ENCODE results near the gene COMMD4. TPM values are rescaled to one million over a fixed set of nuclear protein-coding genes. Genes with fewer than 3 reads are reported as not detected.

Gene COMMD4
- total RNA-seq, 1 experiment from 2014 or later, result 116 TPM

DNA sequence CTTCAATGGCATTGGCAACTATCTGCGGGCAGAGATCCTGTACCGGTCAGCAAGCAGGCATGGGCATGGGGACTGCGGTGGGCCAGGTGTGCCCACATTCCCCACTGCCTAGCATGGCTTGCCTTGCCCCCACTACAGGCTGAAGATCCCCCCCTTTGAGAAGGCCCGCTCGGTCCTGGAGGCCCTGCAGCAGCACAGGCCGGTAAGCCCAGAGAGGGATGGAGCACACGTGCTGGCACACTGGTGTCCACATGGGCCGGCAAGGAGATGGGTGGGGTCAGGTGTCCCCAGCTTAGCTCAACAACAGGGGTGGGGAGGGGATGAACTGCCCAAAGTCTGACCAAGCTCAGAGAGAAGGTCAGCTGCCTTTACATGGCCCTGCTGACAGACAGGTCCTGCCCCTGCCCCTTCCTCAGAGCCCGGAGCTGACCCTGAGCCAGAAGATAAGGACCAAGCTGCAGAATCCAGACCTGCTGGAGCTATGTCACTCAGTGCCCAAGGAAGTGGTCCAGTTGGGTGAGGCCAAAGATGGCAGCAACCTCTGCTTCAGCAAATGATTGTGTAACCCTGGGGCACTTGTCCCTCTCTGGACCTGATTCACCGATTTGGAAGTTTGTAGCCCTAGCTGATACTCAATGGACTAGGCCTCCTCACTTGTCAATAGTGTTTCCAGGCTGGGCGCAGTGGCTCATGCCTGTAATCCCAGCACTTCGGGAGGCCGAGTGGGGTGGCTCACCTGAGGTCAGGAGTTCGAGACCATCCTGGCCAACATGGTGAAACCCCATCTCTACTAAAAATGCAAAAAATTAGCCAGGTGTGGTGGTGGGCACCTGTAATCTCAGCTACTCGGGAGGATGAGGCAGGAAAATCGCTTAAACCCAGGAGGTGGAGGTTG is 16.6 kb downstream of the COMMD4 start:
- Histone ChIP-seq H3K9ac (ENCODE audit: low read length) (no peak overlapping the region), H3K9me2 (replicated peaks; ENCODE audit: low read length) (no peaks in the 10 kb centered on the region), H3K4me2 (ENCODE audit: low read length) (no peak overlapping the region), H3K27ac (ENCODE audit: low read length) (no peak overlapping the region), H3K9me3 (ENCODE audit: low read length) (no peaks in the 10 kb centered on the region), H2AFZ (ENCODE audit: low read length) (no peak overlapping the region), H3K4me1 (ENCODE audit: insufficient read depth, low read length) (no peaks in the 10 kb centered on the region; the same call in 1 of the 2 replicates), H3F3A (ENCODE audit: low read length, unreplicated experiment) (no peaks in the 10 kb centered on the region), H3K79me2 (ENCODE audit: low read length) (no peaks in the 10 kb centered on the region), H3K36me3 (ENCODE audit: low read depth, low read length) (no peaks in the 10 kb centered on the region), H3K27me3 (ENCODE audit: low read length) (no peaks in the 10 kb centered on the region), H3K4me3 (ENCODE audit: low read length) (no peak overlapping the region), H4K20me1 (ENCODE audit: low read length) (no peaks in the 10 kb centered on the region)
- no TSS peak for BruUV-seq (replicated peaks)
- POLR2A ChIA-PET (ENCODE audit: unreplicated experiment), result interaction anchor here (0.6 kb wide), 1 partner anchor 510 kb away, joined by 3 read pairs; no protein-coding TSS in a partner anchor
- DNase-seq (no peak), ATAC-seq (no peak)
- TF ChIP-seq, protein P1, sequence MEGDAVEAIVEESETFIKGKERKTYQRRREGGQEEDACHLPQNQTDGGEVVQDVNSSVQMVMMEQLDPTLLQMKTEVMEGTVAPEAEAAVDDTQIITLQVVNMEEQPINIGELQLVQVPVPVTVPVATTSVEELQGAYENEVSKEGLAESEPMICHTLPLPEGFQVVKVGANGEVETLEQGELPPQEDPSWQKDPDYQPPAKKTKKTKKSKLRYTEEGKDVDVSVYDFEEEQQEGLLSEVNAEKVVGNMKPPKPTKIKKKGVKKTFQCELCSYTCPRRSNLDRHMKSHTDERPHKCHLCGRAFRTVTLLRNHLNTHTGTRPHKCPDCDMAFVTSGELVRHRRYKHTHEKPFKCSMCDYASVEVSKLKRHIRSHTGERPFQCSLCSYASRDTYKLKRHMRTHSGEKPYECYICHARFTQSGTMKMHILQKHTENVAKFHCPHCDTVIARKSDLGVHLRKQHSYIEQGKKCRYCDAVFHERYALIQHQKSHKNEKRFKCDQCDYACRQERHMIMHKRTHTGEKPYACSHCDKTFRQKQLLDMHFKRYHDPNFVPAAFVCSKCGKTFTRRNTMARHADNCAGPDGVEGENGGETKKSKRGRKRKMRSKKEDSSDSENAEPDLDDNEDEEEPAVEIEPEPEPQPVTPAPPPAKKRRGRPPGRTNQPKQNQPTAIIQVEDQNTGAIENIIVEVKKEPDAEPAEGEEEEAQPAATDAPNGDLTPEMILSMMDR (conservative IDR thresholded peaks at IDR 0.05; ENCODE audit: low read depth, low read length), result no peak
- TF ChIP-seq EZH2 (IDR thresholded peaks at IDR 0.05; ENCODE audit: low read length, unreplicated experiment) (no peak), EZH2phosphoT487 (IDR thresholded peaks at IDR 0.05; ENCODE audit: borderline replicate concordance, low read length) (no peak)
- CTCF ChIA-PET, result no interaction called here
- intact Hi-C loops (cut with micrococcal nuclease), result no loop called here

DNA sequence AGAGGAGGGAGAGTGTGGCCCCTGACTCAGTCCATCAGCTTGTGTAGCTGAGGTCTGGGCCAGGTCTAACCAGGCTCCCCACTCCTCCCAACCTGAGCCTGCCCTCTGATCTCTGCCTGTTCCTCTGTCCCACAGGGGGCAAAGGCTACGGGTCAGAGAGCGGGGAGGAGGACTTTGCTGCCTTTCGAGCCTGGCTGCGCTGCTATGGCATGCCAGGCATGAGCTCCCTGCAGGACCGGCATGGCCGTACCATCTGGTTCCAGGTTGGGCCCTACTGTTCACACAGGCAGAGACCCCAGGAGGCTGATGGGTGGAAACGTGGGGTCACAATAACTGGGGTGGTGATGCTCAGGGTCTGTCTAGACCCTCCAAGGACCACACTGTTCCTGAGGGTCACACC is 17.7 kb downstream of the COMMD4 start:
- POLR2A ChIA-PET (ENCODE audit: unreplicated experiment), result no interaction called here

More for the DNA sequence above, 17.7 kb downstream of the COMMD4 start:
- no peak for DNase-seq
- no peak overlapping the region for H3K4me3 ChIP-seq (ENCODE audit: low read length)
- H3K4me1 ChIP-seq (ENCODE audit: insufficient read depth, low read length), result no peaks in the 10 kb centered on the region; the same call in 1 of the 2 replicates
- H3F3A ChIP-seq (ENCODE audit: low read length, unreplicated experiment), result no peaks in the 10 kb centered on the region
- H3K27ac ChIP-seq (ENCODE audit: low read length), result no peak overlapping the region
- no peaks in the 10 kb centered on the region for H4K20me1 ChIP-seq (ENCODE audit: low read length)
- CTCF ChIA-PET, result no interaction called here
- H3K27me3 ChIP-seq (ENCODE audit: low read length), result no peaks in the 10 kb centered on the region
- no peaks in the 10 kb centered on the region for H3K9me2 ChIP-seq (replicated peaks; ENCODE audit: low read length)
- no peak for TF ChIP-seq EZH2phosphoT487 (IDR thresholded peaks at IDR 0.05; ENCODE audit: borderline replicate concordance, low read length)
- TF ChIP-seq EZH2 (IDR thresholded peaks at IDR 0.05; ENCODE audit: low read length, unreplicated experiment), result no peak
- TF ChIP-seq, protein P1 (conservative IDR thresholded peaks at IDR 0.05; ENCODE audit: low read depth, low read length), result no peak
- H3K36me3 ChIP-seq (ENCODE audit: low read depth, low read length), result peaks cover 3% of the 10 kb centered on the region; the same call in 1 of the 2 replicates
- H3K9me3 ChIP-seq (ENCODE audit: low read length), result no peaks in the 10 kb centered on the region
- no peaks in the 10 kb centered on the region for H3K79me2 ChIP-seq (ENCODE audit: low read length)
- no peak overlapping the region for H3K4me2 ChIP-seq (ENCODE audit: low read length)
- no TSS peak for BruUV-seq (replicated peaks)
- no peak overlapping the region for H2AFZ ChIP-seq (ENCODE audit: low read length)
- ATAC-seq, result no peak
- intact Hi-C loops (cut with micrococcal nuclease), result no loop called here
- no peak overlapping the region for H3K9ac ChIP-seq (ENCODE audit: low read length)

Measured in PC-3 (cell line).